Lower leg skin (tissue), 3 donors: Measurements from ENCODE around the gene SHISA3.

Experiments used
- POLR2A ChIP-seq, 2 donors: fragments of 450-650 bp; IDR thresholded peaks; one replicate each; pipeline ENCODE4 v1.6.1; 2016 to 2017; ENCODE audit warnings: antibody characterized with exemption in 2 of 2, mild to moderate bottlenecking in 1 of 2, moderate library complexity in 1 of 2
- TF ChIP-seq, protein P1 (sequence below), 3 donors: fragments of 450-650 bp; IDR thresholded peaks; one replicate each; pipeline ENCODE4 v1.5.1; 2016; ENCODE audit warnings: antibody characterized with exemption in 3 of 3, mild to moderate bottlenecking in 3 of 3, moderate library complexity in 2 of 3

DNA sequence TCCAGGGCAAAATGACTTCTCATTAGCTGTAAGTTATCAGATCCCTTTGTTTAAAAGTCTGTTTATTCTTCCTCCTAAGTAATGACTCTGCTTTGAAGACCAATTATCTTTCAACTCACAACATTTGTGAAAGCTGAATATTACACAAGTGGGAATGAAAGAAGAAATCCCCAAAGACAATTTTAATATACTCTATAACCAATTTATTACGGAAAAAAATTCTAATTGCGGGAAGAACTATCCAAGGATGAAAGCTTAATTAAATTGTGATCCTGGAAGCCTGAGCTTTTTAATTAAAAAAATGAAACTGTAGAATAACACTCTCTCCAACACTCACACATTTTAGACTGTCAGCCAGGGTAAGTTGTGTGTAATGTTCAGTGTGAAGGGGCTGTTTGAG lies 15.6 kb upstream of the SHISA3 start:
- TF ChIP-seq, protein P1, sequence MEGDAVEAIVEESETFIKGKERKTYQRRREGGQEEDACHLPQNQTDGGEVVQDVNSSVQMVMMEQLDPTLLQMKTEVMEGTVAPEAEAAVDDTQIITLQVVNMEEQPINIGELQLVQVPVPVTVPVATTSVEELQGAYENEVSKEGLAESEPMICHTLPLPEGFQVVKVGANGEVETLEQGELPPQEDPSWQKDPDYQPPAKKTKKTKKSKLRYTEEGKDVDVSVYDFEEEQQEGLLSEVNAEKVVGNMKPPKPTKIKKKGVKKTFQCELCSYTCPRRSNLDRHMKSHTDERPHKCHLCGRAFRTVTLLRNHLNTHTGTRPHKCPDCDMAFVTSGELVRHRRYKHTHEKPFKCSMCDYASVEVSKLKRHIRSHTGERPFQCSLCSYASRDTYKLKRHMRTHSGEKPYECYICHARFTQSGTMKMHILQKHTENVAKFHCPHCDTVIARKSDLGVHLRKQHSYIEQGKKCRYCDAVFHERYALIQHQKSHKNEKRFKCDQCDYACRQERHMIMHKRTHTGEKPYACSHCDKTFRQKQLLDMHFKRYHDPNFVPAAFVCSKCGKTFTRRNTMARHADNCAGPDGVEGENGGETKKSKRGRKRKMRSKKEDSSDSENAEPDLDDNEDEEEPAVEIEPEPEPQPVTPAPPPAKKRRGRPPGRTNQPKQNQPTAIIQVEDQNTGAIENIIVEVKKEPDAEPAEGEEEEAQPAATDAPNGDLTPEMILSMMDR (IDR thresholded peaks at IDR 0.05): no peak
- TF ChIP-seq POLR2A (IDR thresholded peaks at IDR 0.05): no peak
